GM10248 (cell line): ENCODE data around the gene ADIPOR2.

Experiments used
- CTCF ChIA-PET: fragments of 300-600 bp; sonication (Branson Sonifier 250); formaldehyde crosslinking; extraction: SDS; loops from one replicate; lab custom pipeline; 2021; ENCODE audit warnings: antibody characterized with exemption; lab: Yijun Ruan, JAX
- POLR2A ChIA-PET: fragments of 350-650 bp; sonication (Branson Sonifier 250); formaldehyde crosslinking; extraction: SDS; loops from one replicate; lab custom pipeline; 2020; ENCODE audit warnings: antibody characterized with exemption; lab: Yijun Ruan, JAX
- DNase-seq: peaks from one replicate; pipeline ENCODE4 v3.0.0; 2012; ENCODE audit errors: extremely low spot score
- CTCF ChIP-seq: IDR thresholded peaks from 2 replicates; pipeline ENCODE4 v1.5.1; 2012; ENCODE audit warnings: mild to moderate bottlenecking, low read depth; ENCODE audit errors: extremely low read depth, missing control alignments, control extremely low read depth

ADIPOR2 gene

DNA sequence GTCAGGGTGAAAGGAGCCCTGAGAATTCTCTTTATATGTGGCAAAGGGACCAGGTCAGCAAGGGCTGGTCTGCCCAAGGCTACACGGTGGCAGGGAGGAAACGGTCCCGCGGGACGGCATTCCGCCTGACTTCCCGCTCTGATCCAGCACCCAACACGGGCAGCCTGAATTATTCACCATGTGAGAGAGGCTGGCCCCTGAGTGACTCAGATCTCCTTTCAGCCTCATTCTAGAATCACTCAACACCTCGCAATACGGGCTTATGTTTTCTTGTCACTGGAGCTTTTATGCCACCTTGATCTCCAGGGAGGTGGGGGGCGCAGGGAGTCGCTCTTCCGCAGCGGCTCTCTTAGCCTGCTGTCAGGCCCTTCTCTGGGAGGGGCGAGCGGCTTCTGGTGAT, 138.0 kb downstream of the ADIPOR2 start:
- POLR2A ChIA-PET: no interaction called here
- CTCF ChIA-PET: interaction anchor here (1.1 to 1.4 kb wide), 2 partner anchors 15 to 61 kb away, joined by 3 read pairs; no protein-coding TSS in a partner anchor
- no peak for DNase-seq
- no peak for TF ChIP-seq CTCF

DNA sequence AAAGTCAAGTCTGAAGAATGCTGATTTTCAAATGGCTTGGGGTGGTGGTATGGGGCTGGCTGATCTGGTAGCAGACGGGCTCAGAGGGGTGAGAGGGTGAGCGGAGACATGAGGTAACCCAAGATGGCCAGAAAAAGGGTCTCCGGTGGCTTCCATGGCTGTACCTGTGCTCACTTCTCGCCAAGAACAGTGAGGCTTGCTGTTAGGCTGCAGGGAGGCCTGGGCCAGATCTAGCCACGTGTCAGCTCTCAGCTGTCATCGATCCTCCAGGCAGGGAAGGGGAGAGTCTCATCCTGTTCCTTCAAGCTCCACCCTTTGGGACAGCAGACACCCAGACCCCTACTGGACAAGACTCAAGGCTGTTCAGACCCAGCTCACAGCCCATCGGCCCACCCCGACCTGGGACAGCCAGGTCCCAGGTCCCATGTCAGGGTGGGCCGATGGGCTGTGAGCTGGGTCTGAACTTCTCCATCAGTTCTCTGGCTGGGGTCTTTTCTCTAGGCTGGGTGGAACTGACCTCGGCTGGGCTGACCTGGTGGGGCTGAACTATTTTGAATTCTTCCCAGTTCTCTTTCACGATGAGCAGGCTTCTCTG, 138.5 kb downstream of the ADIPOR2 start:
- ChIA-PET POLR2A (no interaction called here), CTCF (interaction anchor here (1.1 to 1.4 kb wide), 2 partner anchors 15 to 60 kb away, joined by 3 read pairs; no protein-coding TSS in a partner anchor)
- no peak for DNase-seq
- TF ChIP-seq CTCF: no peak

- no peak for TF ChIP-seq CTCF
- DNase-seq: no peak
- POLR2A ChIA-PET: no interaction called here
- CTCF ChIA-PET: interaction anchor here (1.0 kb wide), 1 partner anchor 40 kb away, joined by 3 read pairs; no protein-coding TSS in a partner anchor
Measured at GRCh38 chr12:1830401-1830845, 139.6 kb downstream of the ADIPOR2 start.

DNA sequence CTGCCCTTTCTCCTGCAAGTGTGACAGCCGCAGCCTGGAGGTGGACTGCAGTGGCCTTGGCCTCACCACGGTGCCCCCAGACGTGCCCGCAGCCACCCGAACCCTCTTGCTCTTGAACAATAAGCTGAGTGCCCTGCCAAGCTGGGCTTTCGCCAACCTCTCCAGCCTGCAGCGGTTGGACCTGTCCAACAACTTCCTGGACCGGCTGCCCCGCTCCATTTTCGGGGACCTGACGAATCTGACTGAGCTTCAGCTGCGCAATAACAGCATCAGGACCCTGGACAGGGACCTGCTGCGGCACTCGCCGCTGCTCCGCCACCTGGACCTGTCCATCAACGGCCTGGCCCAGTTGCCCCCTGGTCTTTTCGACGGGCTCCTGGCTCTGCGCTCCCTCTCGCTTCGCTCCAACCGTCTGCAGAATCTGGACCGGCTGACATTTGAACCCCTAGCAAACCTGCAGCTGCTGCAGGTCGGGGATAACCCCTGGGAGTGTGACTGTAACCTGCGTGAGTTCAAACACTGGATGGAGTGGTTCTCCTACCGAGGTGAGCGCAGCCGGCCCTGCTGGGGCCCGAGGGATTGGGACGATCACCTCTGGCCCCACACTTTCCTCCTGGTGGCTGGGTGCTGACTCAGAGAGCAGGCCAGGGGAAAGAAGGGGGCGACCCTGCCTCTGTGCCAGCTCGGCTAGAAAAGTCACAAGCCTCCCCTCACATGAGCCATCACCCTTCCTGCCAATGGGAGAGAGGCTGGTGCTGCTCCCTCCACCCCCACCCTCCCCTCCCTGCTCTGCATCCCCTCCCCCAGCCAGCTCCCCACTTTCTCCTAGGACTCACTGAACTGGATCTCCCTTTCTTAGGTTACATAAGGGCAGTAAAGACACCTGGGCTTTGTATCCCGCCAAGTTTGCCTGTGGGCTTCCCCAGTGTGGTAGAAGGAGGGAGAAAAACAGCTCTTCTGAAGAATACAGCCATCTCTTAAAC, 140.4 kb downstream of the ADIPOR2 start:
- POLR2A ChIA-PET: no interaction called here
- CTCF ChIA-PET: interaction anchor here (1.0 to 1.9 kb wide), 2 partner anchors 8 to 40 kb away, joined by 3 to 4 read pairs; no protein-coding TSS in a partner anchor
- TF ChIP-seq CTCF: no peak
- DNase-seq: peak; percentile 67

DNA sequence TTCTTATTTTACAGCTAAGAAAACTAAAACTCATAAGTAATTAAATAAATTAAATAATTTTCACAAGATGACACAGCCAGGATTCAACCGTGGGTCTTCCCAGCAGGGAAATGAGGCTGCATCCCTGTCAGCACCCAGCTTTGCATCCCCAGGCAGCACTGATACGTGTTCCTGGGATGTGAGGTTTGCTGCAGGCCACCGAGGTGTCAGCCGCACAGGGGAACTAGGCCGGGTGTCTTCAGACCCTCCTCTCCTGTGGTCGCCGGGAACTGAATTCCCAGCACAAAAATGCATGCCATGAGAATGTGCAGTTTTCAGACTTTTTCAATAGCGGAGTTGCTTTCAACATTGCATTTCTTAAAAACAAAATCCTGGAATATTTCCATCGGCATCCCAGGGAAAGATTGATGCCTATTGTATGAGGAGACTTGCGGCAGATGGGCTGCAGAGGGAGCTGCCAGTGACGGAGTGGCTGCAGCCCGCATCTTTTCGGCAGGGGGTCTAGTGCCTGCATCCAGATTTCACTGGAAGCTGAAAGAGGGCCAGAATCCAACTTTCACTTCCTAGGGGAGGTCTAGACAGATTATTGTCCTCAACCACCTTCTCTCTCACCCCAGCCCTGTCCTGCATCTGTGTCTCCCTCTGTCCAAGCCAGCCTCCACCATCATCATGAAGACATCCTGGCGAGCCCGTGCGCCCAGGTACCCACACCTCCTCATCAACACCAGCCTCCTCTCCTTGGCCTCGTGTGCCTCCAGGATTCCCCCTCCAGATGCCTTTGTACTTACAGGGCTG, 142.1 kb downstream of the ADIPOR2 start:
- no peak for DNase-seq
- TF ChIP-seq CTCF: no peak
- ChIA-PET POLR2A (no interaction called here), CTCF (interaction anchor here (1.2 to 1.9 kb wide), 2 partner anchors 10 to 20 kb away, joined by 3 to 4 read pairs; no protein-coding TSS in a partner anchor)
